ENCODE measurements around the gene PLXDC2. TPM values are rescaled to one million over a fixed set of nuclear protein-coding genes. Genes with fewer than 3 reads are reported as not detected.

Gene PLXDC2
- total and polyA plus RNA-seq, 10 of the 15 experiments (the other 5 are each of a cell fraction or from before 2014, with no cell fraction given), result 0.05 to 1.8 (median 0.14) TPM; not detected in 2

DNA sequence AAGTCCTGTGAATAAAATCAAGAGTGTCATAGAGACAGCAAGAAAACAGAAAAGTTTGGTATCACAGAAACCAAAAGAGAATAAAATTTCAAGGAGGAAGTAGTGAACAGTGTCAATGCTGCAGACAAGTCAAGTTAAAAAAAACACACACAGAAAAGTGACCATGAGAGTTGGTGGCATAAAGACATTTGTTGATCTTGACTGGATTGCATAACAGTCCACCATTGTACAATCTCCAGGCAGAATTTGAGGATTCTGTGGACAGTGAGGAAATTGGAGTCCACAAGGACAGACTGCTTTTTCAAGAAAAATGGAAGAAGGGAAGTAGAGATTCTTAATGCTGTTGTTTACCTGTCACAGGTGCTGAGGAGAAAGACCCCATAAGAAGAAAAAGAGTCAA is 412.5 kb downstream of the PLXDC2 start:
- DNase-seq (ENCODE audit: low read depth, low spot score), result no peak
- H3K9ac ChIP-seq (ENCODE audit: control insufficient read depth, insufficient read depth, low read length), result no peak overlapping the region
- in situ Hi-C loops (cut with MboI), result no loop called here
- POLR2A ChIA-PET, result no interaction called here
- H4K20me1 ChIP-seq (ENCODE audit: control insufficient read depth, insufficient read depth), result no peaks in the 10 kb centered on the region
- no peaks in the 10 kb centered on the region for H3K36me3 ChIP-seq (ENCODE audit: control insufficient read depth in 2 of 2, insufficient read depth in 2 of 2, low read length in 1 of 2)
- H3K79me2 ChIP-seq (ENCODE audit: control insufficient read depth, insufficient read depth, low read length), result no peaks in the 10 kb centered on the region
- H3K4me1 ChIP-seq (ENCODE audit: control insufficient read depth, insufficient read depth, low read length), result no peaks in the 10 kb centered on the region
- no peak overlapping the region for H2AFZ ChIP-seq (ENCODE audit: control insufficient read depth, low read depth, low read length)
- intact Hi-C loops (cut with micrococcal nuclease; ENCODE audit: unreplicated experiment), result no loop called here
- H3K4me3 ChIP-seq, result no peak overlapping the region
- FAIRE-seq, result no peak
- no TSS peak for BruUV-seq (replicated peaks)
- H3K9me3 ChIP-seq (replicated peaks; ENCODE audit: control insufficient read depth, insufficient read depth, low read length), result no peaks in the 10 kb centered on the region
- ATAC-seq, result no peak
- TF ChIP-seq FOXK2 (IDR thresholded peaks at IDR 0.05) (no peak), GABPA (IDR thresholded peaks at IDR 0.05; ENCODE audit: low read depth) (no peak), ZNF274 (IDR thresholded peaks at IDR 0.05; ENCODE audit: insufficient read depth, insufficient read length) (no peak), NR2C2 (IDR thresholded peaks at IDR 0.05; ENCODE audit: borderline replicate concordance, control insufficient read depth, insufficient read length, low read depth) (no peak), RCOR1 (conservative IDR thresholded peaks at IDR 0.05; ENCODE audit: low read depth, low read length) (no peak), HDAC2 (IDR thresholded peaks at IDR 0.05) (no peak), JUND (IDR thresholded peaks at IDR 0.05; ENCODE audit: low read depth, low read length) (no peak), MYC (IDR thresholded peaks at IDR 0.05; ENCODE audit: insufficient read depth, insufficient read length, insufficient replicate concordance, low read length, severe bottlenecking) (no peak), CHD2 (IDR thresholded peaks at IDR 0.05; ENCODE audit: borderline replicate concordance, low read depth, low read length) (no peak), BMI1 (IDR thresholded peaks at IDR 0.05; ENCODE audit: borderline replicate concordance) (no peak)
- TF ChIP-seq, protein P1, sequence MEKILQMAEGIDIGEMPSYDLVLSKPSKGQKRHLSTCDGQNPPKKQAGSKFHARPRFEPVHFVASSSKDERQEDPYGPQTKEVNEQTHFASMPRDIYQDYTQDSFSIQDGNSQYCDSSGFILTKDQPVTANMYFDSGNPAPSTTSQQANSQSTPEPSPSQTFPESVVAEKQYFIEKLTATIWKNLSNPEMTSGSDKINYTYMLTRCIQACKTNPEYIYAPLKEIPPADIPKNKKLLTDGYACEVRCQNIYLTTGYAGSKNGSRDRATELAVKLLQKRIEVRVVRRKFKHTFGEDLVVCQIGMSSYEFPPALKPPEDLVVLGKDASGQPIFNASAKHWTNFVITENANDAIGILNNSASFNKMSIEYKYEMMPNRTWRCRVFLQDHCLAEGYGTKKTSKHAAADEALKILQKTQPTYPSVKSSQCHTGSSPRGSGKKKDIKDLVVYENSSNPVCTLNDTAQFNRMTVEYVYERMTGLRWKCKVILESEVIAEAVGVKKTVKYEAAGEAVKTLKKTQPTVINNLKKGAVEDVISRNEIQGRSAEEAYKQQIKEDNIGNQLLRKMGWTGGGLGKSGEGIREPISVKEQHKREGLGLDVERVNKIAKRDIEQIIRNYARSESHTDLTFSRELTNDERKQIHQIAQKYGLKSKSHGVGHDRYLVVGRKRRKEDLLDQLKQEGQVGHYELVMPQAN (conservative IDR thresholded peaks at IDR 0.05), result no peak
- TF ChIP-seq, protein P2, sequence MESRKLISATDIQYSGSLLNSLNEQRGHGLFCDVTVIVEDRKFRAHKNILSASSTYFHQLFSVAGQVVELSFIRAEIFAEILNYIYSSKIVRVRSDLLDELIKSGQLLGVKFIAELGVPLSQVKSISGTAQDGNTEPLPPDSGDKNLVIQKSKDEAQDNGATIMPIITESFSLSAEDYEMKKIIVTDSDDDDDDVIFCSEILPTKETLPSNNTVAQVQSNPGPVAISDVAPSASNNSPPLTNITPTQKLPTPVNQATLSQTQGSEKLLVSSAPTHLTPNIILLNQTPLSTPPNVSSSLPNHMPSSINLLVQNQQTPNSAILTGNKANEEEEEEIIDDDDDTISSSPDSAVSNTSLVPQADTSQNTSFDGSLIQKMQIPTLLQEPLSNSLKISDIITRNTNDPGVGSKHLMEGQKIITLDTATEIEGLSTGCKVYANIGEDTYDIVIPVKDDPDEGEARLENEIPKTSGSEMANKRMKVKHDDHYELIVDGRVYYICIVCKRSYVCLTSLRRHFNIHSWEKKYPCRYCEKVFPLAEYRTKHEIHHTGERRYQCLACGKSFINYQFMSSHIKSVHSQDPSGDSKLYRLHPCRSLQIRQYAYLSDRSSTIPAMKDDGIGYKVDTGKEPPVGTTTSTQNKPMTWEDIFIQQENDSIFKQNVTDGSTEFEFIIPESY (IDR thresholded peaks at IDR 0.05), result no peak
- RAD21 ChIA-PET (ENCODE audit: unreplicated experiment), result no interaction called here
- no peaks in the 10 kb centered on the region for H3K27me3 ChIP-seq (replicated peaks in 1 of 2; ENCODE audit: control insufficient read depth in 2 of 2, insufficient read depth in 2 of 2, low read length in 1 of 2)
- no peak overlapping the region for H3K4me2 ChIP-seq (ENCODE audit: control insufficient read depth, insufficient read depth)
- SMC1A ChIA-PET (ENCODE audit: uncharacterized antibody, unreplicated experiment), result no interaction called here
- CTCF ChIA-PET, result no interaction called here
- H3K27ac ChIP-seq (ENCODE audit: control insufficient read depth, insufficient read depth), result no peak overlapping the region
